A673 (cell line): ENCODE results near the gene NDC80. TPM values are rescaled to one million over a fixed set of nuclear protein-coding genes. Genes with fewer than 3 reads are reported as not detected.

Source experiments
- BruUV-seq: library from RNA; stranded (reverse); fragments of 400-500 nt; replicated peaks from 2 replicates; lab custom pipeline; 2021; lab: Mats Ljungman, UMichigan
- CTCF ChIA-PET: fragments of 300-600 bp; sonication (Branson Sonifier 250); formaldehyde crosslinking; loops from one replicate; lab custom pipeline; 2022; ENCODE audit warnings: antibody characterized with exemption; lab: Charles Lee
- POLR2A ChIA-PET: fragments of 300-600 bp; sonication (Branson Sonifier 250); formaldehyde crosslinking; loops from one replicate; lab custom pipeline; 2022; ENCODE audit warnings: antibody characterized with exemption; ENCODE audit not compliant: low non-redundant PET; lab: Charles Lee
- DNase-seq: peaks from one replicate; pipeline ENCODE4 v3.0.0-alpha.2; 2015; ENCODE audit warnings: low spot score
- H3K27ac ChIP-seq: fragments of 200-600 bp; sonication (generic); 2 replicates; pipeline ENCODE4 v1.5.1; 2016; ENCODE audit warnings: mixed run types, low read depth, mild to moderate bottlenecking, mixed read lengths, antibody characterized with exemption, low read length; ENCODE audit not compliant: poor library complexity, severe bottlenecking
- H3K27me3 ChIP-seq: fragments of 200-600 bp; sonication (generic); replicated peaks from 2 replicates; pipeline ENCODE4 v1.6.1; 2017; ENCODE audit warnings: mixed run types, low read depth, mild to moderate bottlenecking, mixed read lengths, antibody characterized with exemption, low read length; ENCODE audit not compliant: insufficient read depth, poor library complexity
- H3K36me3 ChIP-seq: fragments of 200-600 bp; sonication (generic); 2 replicates; pipeline ENCODE4 v1.6.1; 2016; ENCODE audit warnings: mixed run types, mild to moderate bottlenecking, mixed read lengths, antibody characterized with exemption, low read length; ENCODE audit not compliant: insufficient read depth, poor library complexity, severe bottlenecking
- H3K4me1 ChIP-seq: fragments of 200-600 bp; sonication (generic); 2 replicates; pipeline ENCODE4 v1.6.1; 2017; ENCODE audit warnings: mixed run types, mild to moderate bottlenecking, mixed read lengths, antibody characterized with exemption, low read length; ENCODE audit not compliant: insufficient read depth, poor library complexity, severe bottlenecking
- H3K4me3 ChIP-seq: fragments of 200-600 bp; sonication (generic); 2 replicates; pipeline ENCODE4 v1.5.1; 2016; ENCODE audit warnings: low read depth, mixed run types, mild to moderate bottlenecking, mixed read lengths, low read length; ENCODE audit not compliant: poor library complexity, severe bottlenecking
- H3K9me3 ChIP-seq: fragments of 200-600 bp; sonication (generic); 2 replicates; pipeline ENCODE4 v1.6.1; 2016; ENCODE audit warnings: mixed run types, low read depth, mild to moderate bottlenecking, mixed read lengths, antibody characterized with exemption, low read length; ENCODE audit not compliant: poor library complexity, severe bottlenecking
- CTCF ChIP-seq: fragments of 300-800, 200-600 bp; sonication (generic); conservative IDR thresholded peaks from 2 replicates; pipeline ENCODE4 v1.5.1; 2017; ENCODE audit warnings: low read depth, mild to moderate bottlenecking, antibody characterized with exemption, low read length, moderate library complexity, mixed read lengths
- EZH2 ChIP-seq: fragments of 200-600 bp; sonication (generic); IDR thresholded peaks from 2 replicates; pipeline ENCODE4 v1.6.1; 2017; ENCODE audit warnings: borderline replicate concordance, low read depth, mild to moderate bottlenecking, mixed read lengths, antibody characterized with exemption, low read length; ENCODE audit not compliant: poor library complexity, severe bottlenecking
- intact Hi-C: fragments of 100-400 bp; cut with micrococcal nuclease; formaldehyde crosslinking; loops from one replicate; pipeline ENCODE4 v1.10.0; 2022; ENCODE audit not compliant: unreplicated experiment
- total RNA-seq: library from RNA; stranded (reverse); gene quantifications from 2 replicates; pipeline ENCODE4 v1.2.3, GENCODE V29; 2021

NDC80 gene
- total RNA-seq, 1 experiment from 2014 or later, result 72.6 TPM

- peak overlapping the region; percentile 98 for H3K4me3 ChIP-seq
- H3K27ac ChIP-seq, result peak overlapping the region; percentile 97
- TSS peak; percentile 78 for BruUV-seq
- H3K4me1 ChIP-seq, result peaks cover 5% of the 10 kb centered on the region
- intact Hi-C loops, result loop anchor here (10.0 kb wide), 1 partner anchor 250 kb away; no protein-coding TSS in a partner anchor
- POLR2A ChIA-PET, result no interaction called here
- no peaks in the 10 kb centered on the region for H3K36me3 ChIP-seq
- no peak for TF ChIP-seq EZH2
- no peak for TF ChIP-seq CTCF
- H3K9me3 ChIP-seq, result no peaks in the 10 kb centered on the region
- no peaks in the 10 kb centered on the region for H3K27me3 ChIP-seq
- CTCF ChIA-PET, result no interaction called here
- DNase-seq, result no peak
Observed at GRCh38 chr18:2654169-2654927, 83.0 kb downstream of the NDC80 start.

GRCh38 chr18:2654928-2655177 lies 83.5 kb downstream of the NDC80 start:
- Histone ChIP-seq H3K4me1 (peaks cover 5% of the 10 kb centered on the region), H3K27me3 (no peaks in the 10 kb centered on the region), H3K36me3 (no peaks in the 10 kb centered on the region), H3K9me3 (no peaks in the 10 kb centered on the region), H3K27ac (peak overlapping the region; percentile 97), H3K4me3 (peak overlapping the region; percentile 98)
- ChIA-PET CTCF (no interaction called here), POLR2A (no interaction called here)
- TF ChIP-seq CTCF, result no peak
- no TSS peak for BruUV-seq
- intact Hi-C loops, result loop anchor here (10.0 kb wide), 1 partner anchor 250 kb away; no protein-coding TSS in a partner anchor
- no peak for DNase-seq

- CTCF ChIA-PET, result no interaction called here
- H3K27ac ChIP-seq, result peak within 1 kb of the TSS; percentile 97
Observed at GRCh38 chr18:2655178-2655953, 84.0 kb downstream of the NDC80 start, which contains the start of gene SMCHD1. Gene SMCHD1 (plus strand): TSS chr18:2655726. CDS start chr18:2656076, 350 bp downstream.

More at GRCh38 chr18:2655178-2655953, 84.0 kb downstream of the NDC80 start, which contains the start of gene SMCHD1:
- Histone ChIP-seq H3K4me3 (peak within 1 kb of the TSS; percentile 98), H3K4me1 (peaks cover 5% of the 10 kb centered on the region), H3K36me3 (no peaks in the 10 kb centered on the region), H3K27me3 (no peaks in the 10 kb centered on the region), H3K9me3 (no peaks in the 10 kb centered on the region)
- peak; percentile 92 for DNase-seq
- POLR2A ChIA-PET, result no interaction called here
- BruUV-seq, result no TSS peak
- intact Hi-C loops, result loop anchor here (10.0 kb wide), 1 partner anchor 249 kb away; no protein-coding TSS in a partner anchor
- TF ChIP-seq CTCF (no peak), EZH2 (no peak)
